Natural killer cell (primary cell): ENCODE measurements around the gene PRIMPOL. TPM values are rescaled to one million over a fixed set of nuclear protein-coding genes. Genes with fewer than 3 reads are reported as not detected.

Experiments
- ATAC-seq, 3 donors: fragments of 150-1000 bp in 2 of 3; fragments of 200-7000 bp in 1 of 3; cut with Tn5 transposase; 1 replicate in 1 of 3; 2 replicates in 2 of 3; pipeline ENCODE4 v1.10.0; 2021; ENCODE audit warnings: mild to moderate bottlenecking in 2 of 3, moderate library complexity in 2 of 3
- DNase-seq, 2 donors: peaks; one replicate each; pipeline versions ENCODE4 v3.0.0 to v3.0.0-alpha.2; 2013 to 2021; ENCODE audit warnings: mixed read lengths in 1 of 2
- H3K27ac ChIP-seq: one replicate; pipeline ENCODE4 v1.5.1; 2013; ENCODE audit warnings: mild to moderate bottlenecking, low read length
- H3K27me3 ChIP-seq: one replicate; pipeline ENCODE4 v1.6.1; 2013; ENCODE audit warnings: low read length; ENCODE audit not compliant: control insufficient read depth, insufficient read depth
- H3K36me3 ChIP-seq: one replicate; pipeline ENCODE4 v1.6.1; 2013; ENCODE audit warnings: low read length; ENCODE audit not compliant: control insufficient read depth, insufficient read depth
- H3K4me1 ChIP-seq: one replicate; pipeline ENCODE4 v1.6.1; 2013; ENCODE audit warnings: low read length; ENCODE audit not compliant: control insufficient read depth, insufficient read depth
- H3K4me3 ChIP-seq: one replicate; pipeline ENCODE4 v1.5.1; 2013; ENCODE audit warnings: low read length
- H3K9me3 ChIP-seq: one replicate; pipeline ENCODE4 v1.6.1; 2013; ENCODE audit warnings: low read length; ENCODE audit not compliant: control insufficient read depth, insufficient read depth
- H3K27ac Mint-ChIP-seq, 2 donors: one replicate each; pipeline ENCODE4 v1.8.0; 2022; ENCODE audit warnings: mild to moderate bottlenecking in 2 of 2, mixed read lengths in 2 of 2, moderate library complexity in 1 of 2
- H3K27me3 Mint-ChIP-seq, 2 donors: one replicate each; pipeline ENCODE4 v1.8.0; 2022; ENCODE audit warnings: low read depth in 2 of 2, mixed read lengths in 2 of 2
- H3K36me3 Mint-ChIP-seq: one replicate; pipeline ENCODE4 v1.8.0; 2022; ENCODE audit warnings: mixed read lengths
- H3K4me1 Mint-ChIP-seq, 2 donors: one replicate each; pipeline ENCODE4 v1.8.0; 2022; ENCODE audit warnings: mixed read lengths in 2 of 2
- H3K4me3 Mint-ChIP-seq: one replicate; pipeline ENCODE4 v1.8.0; 2022; ENCODE audit warnings: mild to moderate bottlenecking, moderate library complexity, mixed read lengths
- H3K9me3 Mint-ChIP-seq, 2 donors: one replicate each; pipeline ENCODE4 v1.8.0; 2022; ENCODE audit warnings: mixed read lengths in 2 of 2
- CTCF ChIP-seq: fragments of 200-600 bp; IDR thresholded peaks from one replicate; pipeline ENCODE4 v1.8.0; 2022; ENCODE audit warnings: antibody characterized with exemption
- whole genome bisulfite sequencing: methylation state at CpG from one replicate; pipeline ENCODE4 v1.1.7; 2013; ENCODE audit warnings: missing lambda C conversion rate; ENCODE audit not compliant: insufficient coverage; 5-methylcytosine and 5-hydroxymethylcytosine counted together
- intact Hi-C: fragments of 100-400 bp; cut with micrococcal nuclease; formaldehyde crosslinking; loops from one replicate; pipeline ENCODE4 v1.14.2; 2022
- total RNA-seq, 4 donors: library from RNA; stranded (reverse); fragments of 120-200 nt in 1 of 4; gene quantifications; one replicate each; pipeline versions ENCODE4 v1.2.3 to v1.2.4, GENCODE V29; 2013 to 2022

PRIMPOL gene
- total RNA-seq, 3 donors from 2014 or later (not counting 1 experiment from before 2014, with no cell fraction given) = 13.2 to 17.9 (median 16.9) TPM

- Histone ChIP-seq H3K4me3 (no peak overlapping the region), H3K27me3 (no peaks in the 10 kb centered on the region), H3K9me3 (no peaks in the 10 kb centered on the region), H3K4me1 (peaks cover 24% of the 10 kb centered on the region), H3K27ac (no peak overlapping the region), H3K36me3 (peaks cover 10% of the 10 kb centered on the region)
- DNase-seq = no peak
- Mint-ChIP-seq H3K36me3 (no peaks in the 10 kb centered on the region), H3K4me1 (peaks cover 25 to 32% of the 10 kb centered on the region in 2 donors), H3K27me3 (no peaks in the 10 kb centered on the region), H3K27ac (peak overlapping the region; percentile 25 to 43), H3K9me3 (no peaks in the 10 kb centered on the region), H3K4me3 (no peak overlapping the region)
- intact Hi-C loops = no loop called here
- no peak for ATAC-seq
- TF ChIP-seq CTCF = no peak
- 80% methylated on average over 6 of the region's 6 CpGs for WGBS
Observed at GRCh38 chr4:184664445-184665210, 15.1 kb downstream of the PRIMPOL start.

DNA sequence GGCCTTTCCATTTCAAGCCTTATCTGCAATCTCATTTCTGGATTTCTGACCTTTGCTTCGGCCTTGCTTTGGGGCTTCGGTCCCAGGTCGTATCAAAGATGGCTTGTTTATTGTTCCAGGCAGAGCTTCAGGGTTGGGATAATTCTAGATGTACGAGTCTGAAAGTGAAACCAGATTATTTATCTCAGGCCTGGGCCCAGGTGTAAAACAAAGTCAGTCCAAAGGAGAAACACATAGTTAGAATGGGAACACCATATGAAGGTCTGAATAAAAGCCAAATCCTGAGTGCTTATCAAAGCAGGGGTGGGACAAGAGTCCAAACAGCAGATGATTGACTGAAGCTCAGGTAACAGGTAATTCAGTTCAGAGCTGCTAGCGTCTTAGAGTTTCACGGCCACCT is 17.1 kb downstream of the PRIMPOL start:
- Histone ChIP-seq H3K9me3 (no peaks in the 10 kb centered on the region), H3K4me3 (no peak overlapping the region), H3K4me1 (peaks cover 28% of the 10 kb centered on the region), H3K27ac (no peak overlapping the region), H3K36me3 (peaks cover 3% of the 10 kb centered on the region), H3K27me3 (no peaks in the 10 kb centered on the region)
- H3K36me3 Mint-ChIP-seq = no peaks in the 10 kb centered on the region
- intact Hi-C loops = no loop called here
- ATAC-seq (no peak), DNase-seq (no peak)
- TF ChIP-seq CTCF = no peak
- no peaks in the 10 kb centered on the region for H3K9me3 Mint-ChIP-seq
- H3K4me1 Mint-ChIP-seq = peaks cover 33 to 38% of the 10 kb centered on the region in 2 donors
- no peaks in the 10 kb centered on the region for H3K27me3 Mint-ChIP-seq
- no peak overlapping the region for H3K4me3 Mint-ChIP-seq
- WGBS = 89% methylated on average over 6 of the region's 6 CpGs
- peak overlapping the region in 1 of 2 donors; percentile 97 for H3K27ac Mint-ChIP-seq

DNA sequence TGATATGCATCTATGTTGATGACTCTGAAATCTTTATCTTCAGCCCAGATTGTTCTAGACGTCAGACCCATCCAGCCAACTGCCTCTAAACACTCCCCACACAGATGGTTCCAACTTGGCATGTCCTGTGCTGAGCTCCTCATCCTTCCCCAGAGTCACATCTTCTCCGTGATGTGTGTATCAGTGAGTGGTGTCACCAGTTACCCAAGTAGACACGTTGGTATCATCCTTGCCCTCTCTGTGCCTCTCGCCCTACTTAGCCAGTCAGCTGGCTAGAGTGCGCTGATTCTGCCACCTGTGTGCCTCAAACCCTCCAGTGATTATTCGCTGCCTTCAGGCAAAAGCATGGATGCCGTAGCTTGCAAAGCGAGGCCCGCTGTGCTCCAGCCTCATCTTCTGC is 18.6 kb downstream of the PRIMPOL start:
- H3K9me3 ChIP-seq = no peaks in the 10 kb centered on the region
- peaks cover 28% of the 10 kb centered on the region for H3K4me1 ChIP-seq
- no peak overlapping the region for H3K4me3 ChIP-seq
- Mint-ChIP-seq H3K9me3 (no peaks in the 10 kb centered on the region), H3K4me3 (peak overlapping the region; percentile 83), H3K27me3 (no peaks in the 10 kb centered on the region), H3K36me3 (no peaks in the 10 kb centered on the region), H3K4me1 (peaks cover 33 to 38% of the 10 kb centered on the region in 2 donors), H3K27ac (peak overlapping the region; percentile 93 to 97)
- TF ChIP-seq CTCF = no peak
- no peaks in the 10 kb centered on the region for H3K27me3 ChIP-seq
- peaks cover 13% of the 10 kb centered on the region for H3K36me3 ChIP-seq
- ATAC-seq = peak; percentile 43 to 65 (median 47)
- DNase-seq = no peak
- intact Hi-C loops = no loop called here
- H3K27ac ChIP-seq = peak overlapping the region; percentile 87
- WGBS = 93% methylated on average over 9 of the region's 9 CpGs
